Smooth muscle cell of the coronary artery (primary cell): ENCODE data around the gene MKRN2OS. TPM values are rescaled to one million over a fixed set of nuclear protein-coding genes. Genes with fewer than 3 reads are reported as not detected.

Experiments
- total RNA-seq: library from RNA; depleted of rRNA; stranded (reverse); fragments of >200 nt; gene quantifications from 2 replicates; pipeline ENCODE4 v1.2.3, GENCODE V29; 2014; ENCODE audit warnings: low replicate concordance

MKRN2OS gene, protein sequence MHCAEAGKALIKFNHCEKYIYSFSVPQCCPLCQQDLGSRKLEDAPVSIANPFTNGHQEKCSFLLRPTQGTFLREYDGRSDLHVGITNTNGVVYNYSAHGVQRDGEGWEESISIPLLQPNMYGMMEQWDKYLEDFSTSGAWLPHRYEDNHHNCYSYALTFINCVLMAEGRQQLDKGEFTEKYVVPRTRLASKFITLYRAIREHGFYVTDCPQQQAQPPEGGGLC
- not detected in 2 replicates for total RNA-seq

DNA sequence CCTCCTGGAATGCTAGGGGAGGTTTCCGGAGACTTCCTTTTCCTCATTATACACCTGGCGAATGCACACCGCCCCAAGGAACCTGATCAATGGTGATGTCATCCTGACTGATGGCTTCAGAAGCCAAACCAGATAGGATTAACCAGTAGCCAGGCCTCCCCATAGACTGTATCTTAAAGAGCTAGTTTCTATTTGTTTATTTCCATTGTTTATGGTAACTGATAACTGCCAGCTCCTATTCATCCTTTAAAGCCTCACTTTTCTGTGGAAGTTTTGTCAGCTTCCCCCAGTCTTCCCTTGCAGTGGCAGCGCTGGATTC, at the start of gene MKRN2OS:
Gene MKRN2OS, minus strand, starts transcription at position 27 of the 319 bp plus-strand sequence. CDS start 35 bp downstream, outside the sequence.

DNA sequence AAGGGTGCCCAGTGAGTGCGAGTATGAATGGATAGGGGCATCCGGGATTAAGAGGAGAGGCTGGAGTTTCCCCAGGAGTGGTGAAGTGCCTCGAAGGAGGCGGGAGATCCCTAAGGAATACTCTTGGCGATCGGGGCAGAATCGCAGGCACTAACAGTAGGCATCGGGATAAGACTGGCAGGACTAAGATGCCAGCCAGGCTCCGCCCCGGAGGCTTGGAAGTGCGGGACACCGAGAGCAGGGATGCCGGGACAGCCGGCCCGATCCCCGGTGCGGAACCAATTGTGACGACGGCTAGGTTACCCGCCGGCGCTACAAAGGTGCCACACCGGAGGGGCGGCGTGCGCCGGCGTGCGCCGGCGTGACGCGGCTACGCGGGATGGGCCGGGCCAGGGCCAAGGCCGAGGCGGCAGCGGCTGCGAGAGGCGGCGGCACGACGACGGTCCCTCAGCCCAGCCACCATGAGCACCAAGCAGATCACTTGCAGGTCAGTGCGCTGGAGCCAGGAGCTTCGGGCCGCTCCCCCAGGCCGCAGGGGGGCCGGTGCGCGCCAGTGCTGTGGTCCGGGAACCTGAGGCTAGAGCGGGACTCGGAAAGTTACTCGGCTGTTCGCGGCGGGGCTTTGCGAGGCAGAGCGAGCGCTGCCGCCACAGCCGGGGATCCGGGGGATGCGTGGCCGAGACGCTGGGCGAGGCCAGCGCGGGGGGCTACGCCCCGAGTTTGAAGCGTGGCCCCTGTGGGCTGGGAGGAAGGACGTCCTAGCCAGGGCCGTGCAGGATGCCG, 11.6 kb upstream of the MKRN2OS start, which contains the start of gene MKRN2:
Gene MKRN2, plus strand, starts transcription at position 398 of the 783 bp plus-strand sequence. Its CDS starts 64 bp downstream, at position 462.

Other genes with a start within 250 kb of the MKRN2OS start
- 10.8 and 18.7 TPM in 2 replicates for gene TSEN2, start 61.0 kb downstream of the MKRN2OS start, total RNA-seq
- gene MKRN2, start 11.6 kb upstream of the MKRN2OS start, total RNA-seq = 27.6 and 32.2 TPM in 2 replicates
- 79.9 and 91.5 TPM in 2 replicates for gene RAF1, start 118.6 kb upstream of the MKRN2OS start, total RNA-seq
- not detected in 2 replicates for gene TMEM40, start 213.8 kb upstream of the MKRN2OS start, total RNA-seq